ENCODE data around the gene SMIM14. TPM values are rescaled to one million over a fixed set of nuclear protein-coding genes. Genes with fewer than 3 reads are reported as not detected.

The SMIM14 gene
- total and polyA plus RNA-seq, 2 of the 8 experiments (the other 6 are each of a cell fraction or from before 2014, with no cell fraction given) = 29.1 to 31.0 TPM

DNA sequence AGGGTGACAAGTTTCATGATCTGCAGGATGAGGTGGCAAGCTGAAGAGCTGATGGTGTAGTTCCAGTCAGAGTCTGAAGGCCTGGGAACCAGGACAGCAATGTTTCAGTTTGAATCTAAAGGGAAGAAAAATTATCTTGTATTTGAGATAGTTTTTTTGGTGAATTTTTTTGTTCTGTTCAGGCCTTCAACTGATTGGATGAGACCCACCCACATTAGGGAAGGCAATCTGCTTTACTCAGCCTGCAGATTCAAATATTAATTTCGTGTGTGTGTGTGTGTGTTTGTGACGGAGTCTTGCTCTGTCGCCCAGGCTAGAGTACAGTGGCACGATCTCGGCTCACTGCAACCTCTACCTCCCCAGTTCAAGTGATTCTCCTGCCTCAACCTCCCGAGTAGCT is 22.1 kb upstream of the SMIM14 start:
- H3K9ac ChIP-seq (replicated peaks in 1 of 4; ENCODE audit: extremely low read depth in 1 of 4, low read depth in 3 of 4, low read length in 3 of 4) = no peak overlapping the region
- H2BK12ac ChIP-seq (ENCODE audit: low read depth, low read length) = no peak overlapping the region
- ChIA-PET POLR2A (ENCODE audit: partially characterized antibody) (no interaction called here), CTCF (ENCODE audit: partially characterized antibody) (interaction anchor here (1.7 kb wide), 1 partner anchor 17 kb away, joined by 6 read pairs; no protein-coding TSS in a partner anchor)
- no peak overlapping the region for H2BK120ac ChIP-seq (replicated peaks; ENCODE audit: low read depth, low read length)
- no peak overlapping the region for H3K4me2 ChIP-seq (ENCODE audit: insufficient read depth in 1 of 2, low read depth in 2 of 2, low read length in 2 of 2)
- DNase-seq (ENCODE audit: low read depth in 1 of 2, low spot score in 2 of 2) (no peak), FAIRE-seq (no peak)
- no peak overlapping the region for H3K4ac ChIP-seq (replicated peaks; ENCODE audit: insufficient read length, low read depth, low read length)
- TF ChIP-seq SIN3A (conservative IDR thresholded peaks at IDR 0.05 in 1 of 2, IDR thresholded peaks at IDR 0.05 in 1 of 2; ENCODE audit: low read depth in 1 of 2, low read length in 2 of 2) = no peak
- no peak for TF ChIP-seq JUND (IDR thresholded peaks at IDR 0.05; ENCODE audit: low read length)
- no peak for TF ChIP-seq MAX (IDR thresholded peaks at IDR 0.05)
- no peak for TF ChIP-seq RBBP5 (IDR thresholded peaks at IDR 0.05; ENCODE audit: borderline replicate concordance, low read depth, low read length)
- TF ChIP-seq SP2 (IDR thresholded peaks at IDR 0.05; ENCODE audit: low read length) = no peak
- TF ChIP-seq POLR2AphosphoS5 (IDR thresholded peaks at IDR 0.05; ENCODE audit: low read depth, low read length) = no peak
- TF ChIP-seq POLR2A (IDR thresholded peaks at IDR 0.05; ENCODE audit: control extremely low read depth in 1 of 2, low read depth in 2 of 2, low read length in 2 of 2) = no peak
- TF ChIP-seq CBX8 (IDR thresholded peaks at IDR 0.05; ENCODE audit: borderline replicate concordance, low read depth, low read length) = no peak
- no peak for TF ChIP-seq BRCA1 (IDR thresholded peaks at IDR 0.05; ENCODE audit: low read depth, low read length)
- TF ChIP-seq RNF2 (IDR thresholded peaks at IDR 0.05; ENCODE audit: borderline replicate concordance, low read depth, low read length, missing control alignments, poor library complexity, severe bottlenecking) = no peak
- no peak for TF ChIP-seq CBX5 (IDR thresholded peaks at IDR 0.05; ENCODE audit: low read depth, low read length)
- no peak for TF ChIP-seq SIX5 (IDR thresholded peaks at IDR 0.05; ENCODE audit: low read depth, low read length)
- TF ChIP-seq, protein P1, sequence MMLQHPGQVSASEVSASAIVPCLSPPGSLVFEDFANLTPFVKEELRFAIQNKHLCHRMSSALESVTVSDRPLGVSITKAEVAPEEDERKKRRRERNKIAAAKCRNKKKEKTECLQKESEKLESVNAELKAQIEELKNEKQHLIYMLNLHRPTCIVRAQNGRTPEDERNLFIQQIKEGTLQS (IDR thresholded peaks at IDR 0.05; ENCODE audit: insufficient read depth, low read depth, low read length) = no peak
- TF ChIP-seq BACH1 (IDR thresholded peaks at IDR 0.05; ENCODE audit: low read length) = no peak
- no peak for TF ChIP-seq SP4 (IDR thresholded peaks at IDR 0.05; ENCODE audit: low read length)
- H2BK5ac ChIP-seq (ENCODE audit: low read depth, low read length) = no peak overlapping the region
- no peak overlapping the region for H2BK20ac ChIP-seq (ENCODE audit: low read length)
- H3K23ac ChIP-seq (ENCODE audit: insufficient read length) = no peak overlapping the region
- WGBS, 2 experiments (ENCODE audit: extremely low coverage in 1 of 2, insufficient coverage in 1 of 2, insufficient read length in 1 of 2, insufficient replicate concordance in 2 of 2, low coverage in 1 of 2, low lambda C conversion rate in 2 of 2, missing lambda C conversion rate in 1 of 2) = 85% methylated on average over 6 of the region's 6 CpGs; no CpG with 5 or more reads in 1 of the 2 experiments
- no peaks in the 10 kb centered on the region for H3K36me3 ChIP-seq (ENCODE audit: control insufficient read depth in 2 of 4, insufficient read depth in 4 of 4, low read length in 3 of 4)
- H4K20me1 ChIP-seq (replicated peaks in 1 of 2; ENCODE audit: control insufficient read depth in 1 of 2, insufficient read depth in 2 of 2, low read length in 2 of 2) = no peaks in the 10 kb centered on the region
- H3K9me3 ChIP-seq (ENCODE audit: insufficient read depth in 2 of 2, low read depth in 1 of 2, low read length in 1 of 2) = no peaks in the 10 kb centered on the region
- H3K14ac ChIP-seq (ENCODE audit: insufficient read length) = no peak overlapping the region
- no peaks in the 10 kb centered on the region for H3K27me3 ChIP-seq (replicated peaks in 1 of 4; ENCODE audit: control insufficient read depth in 3 of 4, extremely low read depth in 1 of 4, insufficient read depth in 3 of 4, low read length in 3 of 4)
- H3K4me1 ChIP-seq (replicated peaks in 1 of 4; ENCODE audit: control insufficient read depth in 3 of 4, insufficient read depth in 4 of 4, low read length in 3 of 4) = no peaks in the 10 kb centered on the region
- H3K23me2 ChIP-seq (ENCODE audit: low read depth, low read length) = no peaks in the 10 kb centered on the region
- no peak overlapping the region for H3K56ac ChIP-seq (replicated peaks; ENCODE audit: insufficient read length, low read depth, low read length)
- H2AK5ac ChIP-seq (ENCODE audit: low read depth, low read length) = no peak overlapping the region
- H3K79me1 ChIP-seq (ENCODE audit: low read depth, low read length) = no peaks in the 10 kb centered on the region
- no peak overlapping the region for H3K27ac ChIP-seq (ENCODE audit: low read depth, low read length)
- no peaks in the 10 kb centered on the region for H3K79me2 ChIP-seq (ENCODE audit: control insufficient read depth in 1 of 2, insufficient read depth in 2 of 2, low read length in 2 of 2)
- no peak overlapping the region for H2BK15ac ChIP-seq (ENCODE audit: low read length)
- H4K8ac ChIP-seq (ENCODE audit: extremely low read depth, insufficient read depth, low read length) = no peak overlapping the region
- H3K18ac ChIP-seq (ENCODE audit: extremely low read depth, low read length) = no peak overlapping the region
- H3K4me3 ChIP-seq (ENCODE audit: extremely low read depth in 1 of 4, insufficient read depth in 2 of 4, low read depth in 3 of 4, low read length in 4 of 4) = no peak overlapping the region
- H2AFZ ChIP-seq (ENCODE audit: low read length) = no peak overlapping the region
- H4K91ac ChIP-seq (replicated peaks; ENCODE audit: insufficient read length, low read length) = no peak overlapping the region
- H4K5ac ChIP-seq (ENCODE audit: insufficient read length, low read depth, low read length) = no peak overlapping the region
